ENCODE results near the gene TRPV3.

The TRPV3 gene

DNA sequence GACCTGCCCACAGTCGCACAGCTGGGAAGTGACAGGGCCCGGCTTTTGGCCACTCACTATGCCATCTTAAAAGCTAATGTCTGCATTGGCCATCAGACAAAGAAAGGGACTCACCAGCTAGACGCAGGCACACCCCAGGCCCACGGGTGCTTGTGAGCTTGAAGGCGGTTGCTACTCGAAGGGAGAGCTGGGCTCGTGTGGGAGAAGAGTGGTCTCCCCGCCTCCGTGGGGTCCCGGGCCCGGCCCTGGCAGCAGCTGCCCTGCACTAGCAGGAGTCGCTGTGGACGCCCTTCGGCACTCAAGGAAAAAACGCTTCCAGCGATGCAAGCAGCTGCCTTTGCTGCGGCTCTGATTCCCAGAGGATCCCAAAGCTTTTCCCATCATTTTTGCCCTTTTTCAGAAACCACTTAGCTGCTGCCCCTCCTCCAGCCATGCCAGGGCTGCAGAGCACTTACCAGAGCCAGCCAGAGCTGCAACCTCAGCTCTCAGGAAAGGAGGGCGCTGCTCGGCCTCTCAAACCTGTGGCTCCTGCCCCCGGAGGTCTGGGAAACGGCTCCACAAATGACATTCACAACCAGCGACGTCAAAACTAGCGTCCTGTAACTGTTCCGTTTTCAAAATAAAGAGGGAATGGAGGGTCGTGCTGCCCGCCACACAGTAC, 39.3 kb upstream of the TRPV3 start:
- no peak for DNase-seq (ENCODE audit: extremely low spot score)
- ChIA-PET POLR2A (no interaction called here), CTCF (no interaction called here)
- no peak for TF ChIP-seq CTCF (IDR thresholded peaks at IDR 0.05; ENCODE audit: control extremely low read depth, extremely low read depth, low read depth, missing control alignments)

DNA sequence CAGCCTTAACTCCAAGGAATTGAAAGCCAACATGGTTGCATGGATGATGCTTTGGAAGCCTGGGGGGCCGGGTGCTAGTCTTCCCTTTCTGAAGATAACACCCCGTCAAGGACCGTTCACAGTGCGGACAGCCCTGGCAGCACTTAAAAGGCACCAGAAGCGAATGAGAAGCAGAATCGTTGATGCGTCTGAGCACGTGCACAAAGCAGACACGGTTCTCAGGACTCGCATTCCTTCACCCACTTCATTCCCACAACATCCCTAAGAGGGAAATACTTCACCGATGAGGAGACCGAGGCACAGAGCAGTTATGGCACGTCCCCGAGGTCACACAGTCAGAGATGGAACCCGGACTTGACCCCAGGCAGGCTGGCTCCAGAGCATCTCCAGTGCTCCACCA, 37.4 kb upstream of the TRPV3 start:
- TF ChIP-seq CTCF (IDR thresholded peaks at IDR 0.05; ENCODE audit: control extremely low read depth, extremely low read depth, low read depth, missing control alignments), result no peak
- DNase-seq (ENCODE audit: extremely low spot score), result no peak
- CTCF ChIA-PET, result no interaction called here
- POLR2A ChIA-PET, result no interaction called here

DNA sequence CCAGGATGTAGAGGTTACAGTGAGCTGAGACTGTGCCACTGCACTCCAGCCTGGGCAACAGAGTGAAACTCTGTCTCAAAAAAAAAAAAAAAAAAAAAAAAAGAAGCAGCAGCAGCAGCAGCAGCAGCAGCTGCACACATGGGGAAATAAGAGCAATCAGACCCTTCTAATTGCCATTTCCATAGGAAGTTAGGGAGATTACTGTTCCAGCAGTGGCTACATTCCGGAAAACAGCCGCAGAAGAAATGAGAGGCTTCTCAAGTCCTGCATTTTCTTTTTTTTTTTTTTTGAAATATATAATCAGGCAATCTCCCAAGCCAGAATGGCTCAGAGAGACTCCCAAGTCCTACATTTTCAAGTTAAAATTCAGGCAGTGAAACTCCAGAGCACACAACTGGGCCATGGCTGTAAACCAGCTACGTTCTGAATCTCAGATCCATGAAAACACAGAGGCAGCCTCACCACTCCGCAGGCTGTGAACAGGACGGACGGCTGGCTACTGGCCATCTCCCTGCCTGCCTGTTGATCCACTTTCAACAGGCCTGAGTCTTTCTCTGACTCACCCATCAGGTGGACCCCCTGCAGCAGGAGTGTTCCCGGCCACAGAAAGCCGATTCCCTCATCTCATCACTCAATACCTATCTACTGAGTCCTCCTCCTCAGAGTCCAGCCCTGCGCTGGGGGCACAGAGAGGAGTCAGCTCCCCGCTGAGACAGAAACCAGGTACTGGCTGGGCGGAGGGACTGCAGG, 36.6 kb upstream of the TRPV3 start:
- ChIA-PET POLR2A (interaction anchor here (0.6 kb wide), 1 partner anchor 990 kb away, joined by 3 read pairs; the partner anchor contains the start of gene SMTNL2), CTCF (no interaction called here)
- DNase-seq (ENCODE audit: extremely low spot score), result no peak
- no peak for TF ChIP-seq CTCF (IDR thresholded peaks at IDR 0.05; ENCODE audit: control extremely low read depth, extremely low read depth, low read depth, missing control alignments)

DNA sequence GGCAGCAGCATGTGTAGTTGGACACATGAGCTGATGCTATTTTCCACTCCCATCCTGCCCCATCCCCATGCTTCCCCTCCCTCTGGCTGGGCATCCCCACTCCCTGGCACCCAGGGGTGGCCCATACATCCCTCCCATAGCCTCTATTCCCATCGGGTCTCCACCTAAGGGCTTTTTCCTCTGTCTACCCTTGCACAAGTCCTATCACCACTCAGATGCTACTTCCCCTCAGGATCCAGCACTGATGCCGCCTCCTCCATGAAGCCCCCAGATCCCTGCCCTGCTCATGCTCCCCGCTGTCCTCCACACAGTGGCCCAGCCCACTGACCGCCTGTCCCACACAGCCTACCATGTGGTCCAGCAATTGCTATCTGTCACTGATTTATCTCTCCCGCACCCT, 35.8 kb upstream of the TRPV3 start:
- CTCF ChIA-PET, result interaction anchor here (0.7 to 6.0 kb wide), 2 partner anchors 9 to 13 kb away, joined by 3 to 37 read pairs; no protein-coding TSS in a partner anchor
- TF ChIP-seq CTCF (IDR thresholded peaks at IDR 0.05; ENCODE audit: control extremely low read depth, extremely low read depth, low read depth, missing control alignments), result no peak
- DNase-seq (ENCODE audit: extremely low spot score), result no peak
- POLR2A ChIA-PET, result no interaction called here

DNA sequence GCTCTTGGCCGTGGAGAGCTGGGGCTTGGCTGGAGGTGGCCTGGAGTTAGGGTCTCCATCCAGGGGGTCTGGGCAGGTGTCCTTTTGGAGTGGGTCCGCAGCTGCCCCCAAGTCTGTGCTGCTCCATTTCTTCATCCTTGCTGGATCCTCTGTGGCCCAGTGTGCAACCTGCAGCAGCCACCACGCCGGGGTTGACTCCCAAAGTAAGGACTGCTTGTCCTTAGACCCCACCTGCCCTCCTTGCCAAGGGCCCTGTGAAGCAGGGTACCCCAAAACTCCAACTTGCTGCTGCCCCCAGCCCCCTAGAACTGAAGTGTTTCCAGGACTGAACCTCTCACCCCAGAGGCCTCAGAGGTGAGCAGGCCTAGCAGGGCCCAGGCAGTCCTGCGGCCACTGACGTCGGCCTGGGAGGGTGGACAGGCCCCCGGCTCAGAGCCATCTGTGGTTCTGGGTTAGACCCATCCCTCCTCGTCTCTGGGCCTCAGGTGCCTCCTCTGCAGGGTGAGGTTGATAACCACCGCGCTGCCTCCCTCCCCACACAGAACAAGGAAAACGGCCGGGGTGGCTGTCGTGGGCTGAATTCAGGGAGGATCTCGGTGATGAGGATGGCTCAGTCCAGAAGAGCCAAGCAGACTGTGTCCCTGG, 34.7 kb upstream of the TRPV3 start:
- TF ChIP-seq CTCF (IDR thresholded peaks at IDR 0.05; ENCODE audit: control extremely low read depth, extremely low read depth, low read depth, missing control alignments), result no peak
- no peak for DNase-seq (ENCODE audit: extremely low spot score)
- POLR2A ChIA-PET, result interaction anchor here (0.6 to 0.7 kb wide), 2 partner anchors 80 to 244 kb away, joined by 4 to 5 read pairs; no protein-coding TSS in a partner anchor
- CTCF ChIA-PET, result interaction anchor here (6.0 kb wide), 1 partner anchor 10 kb away, joined by 37 read pairs; no protein-coding TSS in a partner anchor

GRCh38 chr17:3590768-3591167, 33.2 kb upstream of the TRPV3 start:
- no peak for DNase-seq (ENCODE audit: extremely low spot score)
- CTCF ChIA-PET, result interaction anchor here (1.3 to 6.0 kb wide), 2 partner anchors 12 to 30 kb away, joined by 3 to 37 read pairs; no protein-coding TSS in a partner anchor
- no peak for TF ChIP-seq CTCF (IDR thresholded peaks at IDR 0.05; ENCODE audit: control extremely low read depth, extremely low read depth, low read depth, missing control alignments)
- POLR2A ChIA-PET, result no interaction called here

Measured in GM10248 (cell line).